ENCODE measurements around the gene CTNNA2. TPM values are rescaled to one million over a fixed set of nuclear protein-coding genes. Genes with fewer than 3 reads are reported as not detected.

CTNNA2 gene
- total and polyA plus RNA-seq, 9 donors = 0.32 to 1.4 (median 0.37) TPM; not detected in 3

- TF ChIP-seq CTCF (IDR thresholded peaks at IDR 0.05) (no peak), EP300 (IDR thresholded peaks at IDR 0.05) (no peak), POLR2A (IDR thresholded peaks at IDR 0.05) (no peak)
- intact Hi-C loops (cut with DNase I) = no loop called here
- 0 to 91% (median 38%) methylated on average over 1 of the region's 1 CpG for WGBS, 3 donors
- Histone ChIP-seq H3K4me1 (ENCODE audit: insufficient read depth) (no peaks in the 10 kb centered on the region), H3K36me3 (no peaks in the 10 kb centered on the region), H3K9me3 (no peaks in the 10 kb centered on the region), H3K4me3 (no peak overlapping the region), H3K27me3 (no peaks in the 10 kb centered on the region), H3K27ac (no peak overlapping the region)
- no peak for DNase-seq
Observed at GRCh38 chr2:80464275-80464674, 951.4 kb downstream of the CTNNA2 start.

- Histone ChIP-seq H3K27me3 (no peaks in the 10 kb centered on the region), H3K4me1 (ENCODE audit: insufficient read depth) (no peaks in the 10 kb centered on the region), H3K36me3 (no peaks in the 10 kb centered on the region), H3K4me3 (no peak overlapping the region), H3K9me3 (no peaks in the 10 kb centered on the region), H3K27ac (no peak overlapping the region)
- no peak for DNase-seq
- WGBS, 3 donors = 86 to 90% (median 86%) methylated on average over 3 of the region's 3 CpGs
- intact Hi-C loops (cut with DNase I) = no loop called here
- TF ChIP-seq POLR2A (IDR thresholded peaks at IDR 0.05) = no peak
- TF ChIP-seq EP300 (IDR thresholded peaks at IDR 0.05) = no peak
- TF ChIP-seq CTCF (IDR thresholded peaks at IDR 0.05) = no peak
Observed at GRCh38 chr2:80467262-80467811, 954.5 kb downstream of the CTNNA2 start.

- 85 to 96% (median 95%) methylated on average over 1 of the region's 1 CpG for WGBS, 3 donors
- intact Hi-C loops (cut with DNase I) = no loop called here
Observed at GRCh38 chr2:80469428-80469827, 956.6 kb downstream of the CTNNA2 start.

GRCh38 chr2:80473069-80473468 lies 960.2 kb downstream of the CTNNA2 start:
- no peaks in the 10 kb centered on the region for H3K9me3 ChIP-seq
- TF ChIP-seq EP300 (IDR thresholded peaks at IDR 0.05) (no peak), POLR2A (IDR thresholded peaks at IDR 0.05) (no peak), CTCF (IDR thresholded peaks at IDR 0.05) (no peak)
- H3K36me3 ChIP-seq = no peaks in the 10 kb centered on the region
- H3K4me1 ChIP-seq (ENCODE audit: insufficient read depth) = peaks cover 4% of the 10 kb centered on the region
- intact Hi-C loops (cut with DNase I) = no loop called here
- WGBS, 3 donors = 21 to 59% (median 22%) methylated on average over 5 of the region's 5 CpGs
- H3K27me3 ChIP-seq = no peaks in the 10 kb centered on the region
- DNase-seq = no peak
- no peak overlapping the region for H3K27ac ChIP-seq
- no peak overlapping the region for H3K4me3 ChIP-seq

More at GRCh38 chr2:80469428-80469827, 956.6 kb downstream of the CTNNA2 start:
- no peak for DNase-seq
- peaks cover 4% of the 10 kb centered on the region for H3K4me1 ChIP-seq (ENCODE audit: insufficient read depth)
- H3K27me3 ChIP-seq = no peaks in the 10 kb centered on the region
- TF ChIP-seq POLR2A (IDR thresholded peaks at IDR 0.05) = no peak
- TF ChIP-seq CTCF (IDR thresholded peaks at IDR 0.05) = no peak
- TF ChIP-seq EP300 (IDR thresholded peaks at IDR 0.05) = no peak
- no peaks in the 10 kb centered on the region for H3K9me3 ChIP-seq
- H3K36me3 ChIP-seq = no peaks in the 10 kb centered on the region
- H3K27ac ChIP-seq = no peak overlapping the region
- H3K4me3 ChIP-seq = no peak overlapping the region
